Jurkat, Clone E6-1 (cell line): ENCODE results near the gene IRAK3.
"Not testable (repeated sequence)": the region's sequence is repeated elsewhere in the genome, so short reads cannot be mapped to it uniquely, and the experiment has no call there.

ENCODE experiments used
- DNase-seq: peaks from one replicate; pipeline ENCODE4 v3.0.0-alpha.2; 2011; ENCODE audit warnings: low read depth, low spot score
- H3K4me3 ChIP-seq: 2 replicates; pipeline ENCODE4 v1.5.1; 2011; ENCODE audit warnings: mild to moderate bottlenecking, low read length, control low read depth, moderate library complexity

Gene IRAK3

GRCh38 chr12:66199831-66200509, 11.0 kb downstream of the IRAK3 start:
- DNase-seq = no peak
- no peak overlapping the region for H3K4me3 ChIP-seq

- no peak for DNase-seq
- H3K4me3 ChIP-seq = no peak overlapping the region
Measured at GRCh38 chr12:66203820-66204219, 14.8 kb downstream of the IRAK3 start.

GRCh38 chr12:66206141-66206540, 17.1 kb downstream of the IRAK3 start:
- no peak overlapping the region for H3K4me3 ChIP-seq

GRCh38 chr12:66210840-66211239, 21.8 kb downstream of the IRAK3 start:
- no peak overlapping the region for H3K4me3 ChIP-seq
- no peak for DNase-seq

More at GRCh38 chr12:66206141-66206540, 17.1 kb downstream of the IRAK3 start:
- DNase-seq = no peak

GRCh38 chr12:66211573-66211972, 22.6 kb downstream of the IRAK3 start:
- H3K4me3 ChIP-seq, DNase-seq: not testable (repeated sequence)

GRCh38 chr12:66213011-66213410, 24.0 kb downstream of the IRAK3 start:
- DNase-seq, H3K4me3 ChIP-seq: not testable (repeated sequence)

- H3K4me3 ChIP-seq = no peak overlapping the region
Measured at GRCh38 chr12:66217342-66217917, 28.4 kb downstream of the IRAK3 start.

GRCh38 chr12:66228462-66228861, 39.4 kb downstream of the IRAK3 start:
- no peak overlapping the region for H3K4me3 ChIP-seq
- no peak for DNase-seq

More at GRCh38 chr12:66217342-66217917, 28.4 kb downstream of the IRAK3 start:
- DNase-seq = no peak

- H3K4me3 ChIP-seq = no peak overlapping the region
- DNase-seq = no peak
Measured at GRCh38 chr12:66232263-66232662, 43.2 kb downstream of the IRAK3 start.

- H3K4me3 ChIP-seq = not testable (repeated sequence)
Measured at GRCh38 chr12:66234037-66234693, 45.2 kb downstream of the IRAK3 start.

GRCh38 chr12:66234773-66235625, 46.0 kb downstream of the IRAK3 start:
- not testable (repeated sequence) for H3K4me3 ChIP-seq, DNase-seq

More at GRCh38 chr12:66234037-66234693, 45.2 kb downstream of the IRAK3 start:
- peak; percentile 16 for DNase-seq

- DNase-seq = no peak
- H3K4me3 ChIP-seq = no peak overlapping the region
Measured at GRCh38 chr12:66235626-66236281, 46.7 kb downstream of the IRAK3 start.

GRCh38 chr12:66236282-66236675, 47.3 kb downstream of the IRAK3 start:
- not testable (repeated sequence) for H3K4me3 ChIP-seq, DNase-seq

- H3K4me3 ChIP-seq = no peak overlapping the region
- no peak for DNase-seq
Measured at GRCh38 chr12:66236969-66237368, 48.0 kb downstream of the IRAK3 start.

GRCh38 chr12:66237505-66238175, 48.6 kb downstream of the IRAK3 start:
- no peak for DNase-seq
- no peak overlapping the region for H3K4me3 ChIP-seq

- no peak for DNase-seq
- H3K4me3 ChIP-seq = no peak overlapping the region
Measured at GRCh38 chr12:66239295-66239694, 50.3 kb downstream of the IRAK3 start.

GRCh38 chr12:66240096-66240820, 51.2 kb downstream of the IRAK3 start:
- DNase-seq = no peak
- no peak overlapping the region for H3K4me3 ChIP-seq
